Ovary (tissue), 9 donors: ENCODE data around the gene TMEM233. TPM values are rescaled to one million over a fixed set of nuclear protein-coding genes. Genes with fewer than 3 reads are reported as not detected.

Experiments
- DNase-seq, 5 donors: peaks; one replicate each; pipeline ENCODE4 v3.0.0-alpha.2; 2019 to 2020
- H3K27ac ChIP-seq, 2 donors: fragments of 200-600 bp; one replicate each; pipeline versions ENCODE4 v1.5.1 to v1.8.0; 2019 to 2022
- H3K27me3 ChIP-seq: fragments of 200-600 bp; one replicate; pipeline ENCODE4 v1.8.0; 2022
- H3K36me3 ChIP-seq: fragments of 200-600 bp; sonication (generic); one replicate; pipeline ENCODE4 v1.5.1; 2019
- H3K4me1 ChIP-seq: one replicate; pipeline ENCODE4 v1.8.1; 2013; ENCODE audit warnings: mild to moderate bottlenecking, moderate library complexity; ENCODE audit not compliant: insufficient read depth
- H3K4me3 ChIP-seq: fragments of 200-600 bp; sonication (generic); one replicate; pipeline ENCODE4 v1.5.1; 2017
- H3K9me3 ChIP-seq, 2 donors: fragments of 200-600 bp in 1 of 2; sonication (generic) in 1 of 2; one replicate each; pipeline versions ENCODE4 v1.5.1 to v1.8.1; 2013 to 2019; ENCODE audit warnings: mild to moderate bottlenecking in 1 of 2, moderate library complexity in 1 of 2
- CTCF ChIP-seq, 3 donors: fragments of 450-650 bp in 2 of 3; fragments of 200-600 bp in 1 of 3; IDR thresholded peaks; one replicate each; pipeline versions ENCODE4 v1.5.1 to v1.8.0; 2016 to 2022; ENCODE audit warnings: antibody characterized with exemption in 3 of 3, mild to moderate bottlenecking in 1 of 3
- EP300 ChIP-seq: sonication (generic); formaldehyde crosslinking; IDR thresholded peaks from one replicate; pipeline ENCODE4 v1.6.1; 2017; ENCODE audit warnings: antibody characterized with exemption
- POLR2A ChIP-seq: fragments of 450-650 bp; IDR thresholded peaks from one replicate; pipeline ENCODE4 v1.6.1; 2017; ENCODE audit warnings: antibody characterized with exemption, mild to moderate bottlenecking, moderate library complexity
- WGBS, 3 donors: extraction: QIAGEN DNeasy Blood & Tissue Kit in 1 of 3; methylation state at CpG; one replicate each; pipeline versions ENCODE4 v1.1.5 to v1.1.7; 2013 to 2017; 5-methylcytosine and 5-hydroxymethylcytosine counted together
- intact Hi-C, 4 donors: fragments of 100-400 bp; cut with DNase I; formaldehyde crosslinking; loops; one replicate each; pipeline versions ENCODE4 v1.11.0 to v1.15.1; 2022 to 2023
- polyA plus RNA-seq, 2 donors: library from polyadenylated mRNA; stranded (reverse); fragments of 200-250 nt in 1 of 2; fragments of 350-450 nt in 1 of 2; fragmentation: Illumina TruSeq in 1 of 2; extraction: RNeasy Lipid Tissue Mini Kit (QIAGEN cat#74804) in 1 of 2; gene quantifications; one replicate each; pipeline ENCODE4 v1.2.3, GENCODE V29; 2013 to 2014
- total RNA-seq, 7 donors: library from RNA; depleted of rRNA in 2 of 7; stranded (reverse); fragments of >200 nt in 2 of 7; fragmentation: NEBNext Ultra II Directional in 3 of 7; extraction: Animal tissue kit (Norgen Biotek cat#: 25700) in 3 of 7; gene quantifications; one replicate each; pipeline versions ENCODE4 v1.1.0 to v1.2.4, GENCODE V29; 2016 to 2023
- donor health status: DM: no; HTN: no; CAD: no; lungs with moderate emphysema.
- donor health status: DM: no; HTN: no; CAD: no.
- donor health status: Bipolar disorder and iron deficiency.
- donor health status: DM: yes; HTN: yes; CAD: no.
- donor health status: DM: no; HTN: no; CAD: no.
- donor health status: DM: yes; HTN: yes; CAD: no.

TMEM233 gene
- total and polyA plus RNA-seq, 9 donors = 0.10 to 1.0 (median 0.48) TPM

GRCh38 chr12:119679490-119679889 is 85.9 kb downstream of the TMEM233 start:
- no peaks in the 10 kb centered on the region for H3K9me3 ChIP-seq
- no peak for DNase-seq
- no peaks in the 10 kb centered on the region for H3K27me3 ChIP-seq
- H3K4me3 ChIP-seq = no peak overlapping the region
- TF ChIP-seq EP300 (no peak), CTCF (IDR thresholded peaks at IDR 0.05) (no peak), POLR2A (no peak)
- H3K27ac ChIP-seq = no peak overlapping the region
- 85 to 88% (median 86%) methylated on average over 10 of the region's 10 CpGs for whole genome bisulfite sequencing, 3 donors
- no peaks in the 10 kb centered on the region for H3K36me3 ChIP-seq
- H3K4me1 ChIP-seq = peaks cover 3% of the 10 kb centered on the region
- intact Hi-C loops = no loop called here

- Histone ChIP-seq H3K4me3 (no peak overlapping the region), H3K4me1 (peaks cover 7% of the 10 kb centered on the region), H3K27ac (no peak overlapping the region), H3K9me3 (no peaks in the 10 kb centered on the region), H3K27me3 (no peaks in the 10 kb centered on the region), H3K36me3 (no peaks in the 10 kb centered on the region)
- TF ChIP-seq EP300 = no peak
- no peak for TF ChIP-seq POLR2A
- no peak for TF ChIP-seq CTCF (IDR thresholded peaks at IDR 0.05)
- 87 to 92% (median 89%) methylated on average over 8 of the region's 8 CpGs for WGBS, 3 donors
- no peak for DNase-seq
- intact Hi-C loops = no loop called here
Measured at GRCh38 chr12:119681111-119681510, 87.5 kb downstream of the TMEM233 start.

GRCh38 chr12:119681728-119682638 is 88.4 kb downstream of the TMEM233 start:
- TF ChIP-seq EP300 = no peak
- no peak for TF ChIP-seq CTCF (IDR thresholded peaks at IDR 0.05)
- no peak for TF ChIP-seq POLR2A
- intact Hi-C loops = no loop called here
- no peak for DNase-seq

GRCh38 chr12:119682639-119683252 is 89.2 kb downstream of the TMEM233 start:
- no peak overlapping the region for H3K27ac ChIP-seq
- no peaks in the 10 kb centered on the region for H3K36me3 ChIP-seq
- 63 to 69% (median 69%) methylated on average over 3 of the region's 3 CpGs for WGBS, 3 donors
- peaks cover 7% of the 10 kb centered on the region for H3K4me1 ChIP-seq
- no peak for TF ChIP-seq POLR2A
- no peak for TF ChIP-seq CTCF (IDR thresholded peaks at IDR 0.05)
- no peak for TF ChIP-seq EP300
- intact Hi-C loops = no loop called here
- no peak for DNase-seq
- H3K27me3 ChIP-seq = no peaks in the 10 kb centered on the region
- H3K4me3 ChIP-seq = no peak overlapping the region
- no peaks in the 10 kb centered on the region for H3K9me3 ChIP-seq

More at GRCh38 chr12:119681728-119682638, 88.4 kb downstream of the TMEM233 start:
- Histone ChIP-seq H3K36me3 (no peaks in the 10 kb centered on the region), H3K4me3 (no peak overlapping the region), H3K4me1 (peaks cover 7% of the 10 kb centered on the region), H3K27me3 (no peaks in the 10 kb centered on the region), H3K9me3 (no peaks in the 10 kb centered on the region), H3K27ac (no peak overlapping the region)
- WGBS, 3 donors = 81 to 87% (median 82%) methylated on average over 9 of the region's 9 CpGs
